Measurements from ENCODE around the gene XIRP1.

Gene XIRP1

GRCh38 chr3:39142067-39142466 is 50.3 kb downstream of the XIRP1 start:
- no peaks in the 10 kb centered on the region for H3K9me2 ChIP-seq (replicated peaks; ENCODE audit: control insufficient read depth, low read length)
- H3K27ac ChIP-seq (ENCODE audit: low read depth, low read length): no peak overlapping the region
- peaks cover 75% of the 10 kb centered on the region for H3K36me3 ChIP-seq (ENCODE audit: control insufficient read depth, low read length)
- H3K4me3 ChIP-seq (ENCODE audit: low read length): no peak overlapping the region
- peaks cover 37% of the 10 kb centered on the region for H3K79me2 ChIP-seq (ENCODE audit: control insufficient read depth, low read length)
- peaks cover 5% of the 10 kb centered on the region; the same call in 1 of the 2 replicates for H3F3A ChIP-seq (ENCODE audit: control insufficient read depth, insufficient read depth)
- no peak for TF ChIP-seq CTCF (IDR thresholded peaks at IDR 0.05; ENCODE audit: low read depth, low read length, poor library complexity, severe bottlenecking)
- no peak for TF ChIP-seq EZH2phosphoT487 (IDR thresholded peaks at IDR 0.05; ENCODE audit: borderline replicate concordance, low read length)
- H3K9me3 ChIP-seq (ENCODE audit: control insufficient read depth, insufficient read depth, low read length): no peaks in the 10 kb centered on the region
- no peaks in the 10 kb centered on the region; the same call in 1 of the 2 replicates for H4K20me1 ChIP-seq (ENCODE audit: control insufficient read depth, insufficient read depth, low read depth, low read length)
- no peak overlapping the region for H3K4me2 ChIP-seq (ENCODE audit: low read length)
- peaks cover 34% of the 10 kb centered on the region for H3K4me1 ChIP-seq (ENCODE audit: control insufficient read depth, low read length)
- H3K27me3 ChIP-seq (ENCODE audit: control insufficient read depth, low read length): no peaks in the 10 kb centered on the region

GRCh38 chr3:39141171-39141995 is 51.0 kb downstream of the XIRP1 start:
- Histone ChIP-seq H3K4me2 (ENCODE audit: low read length) (no peak overlapping the region), H3K36me3 (ENCODE audit: control insufficient read depth, low read length) (peaks cover 69% of the 10 kb centered on the region), H3K27ac (ENCODE audit: low read depth, low read length) (no peak overlapping the region)

GRCh38 chr3:39140341-39140971 is 51.9 kb downstream of the XIRP1 start:
- no peak overlapping the region for H3K4me2 ChIP-seq (ENCODE audit: low read length)
- H4K20me1 ChIP-seq (ENCODE audit: control insufficient read depth, insufficient read depth, low read depth, low read length): no peaks in the 10 kb centered on the region; the same call in 1 of the 2 replicates
- H3K27ac ChIP-seq (ENCODE audit: low read depth, low read length): no peak overlapping the region

More at GRCh38 chr3:39141171-39141995, 51.0 kb downstream of the XIRP1 start:
- H3F3A ChIP-seq (ENCODE audit: control insufficient read depth, insufficient read depth): peaks cover 5% of the 10 kb centered on the region; the same call in 1 of the 2 replicates
- H3K4me3 ChIP-seq (ENCODE audit: low read length): no peak overlapping the region
- H3K9me3 ChIP-seq (ENCODE audit: control insufficient read depth, insufficient read depth, low read length): no peaks in the 10 kb centered on the region
- TF ChIP-seq CTCF (IDR thresholded peaks at IDR 0.05; ENCODE audit: low read depth, low read length, poor library complexity, severe bottlenecking) (no peak), EZH2phosphoT487 (IDR thresholded peaks at IDR 0.05; ENCODE audit: borderline replicate concordance, low read length) (no peak)
- H4K20me1 ChIP-seq (ENCODE audit: control insufficient read depth, insufficient read depth, low read depth, low read length): no peaks in the 10 kb centered on the region; the same call in 1 of the 2 replicates
- no peaks in the 10 kb centered on the region for H3K27me3 ChIP-seq (ENCODE audit: control insufficient read depth, low read length)
- H3K4me1 ChIP-seq (ENCODE audit: control insufficient read depth, low read length): peaks cover 27% of the 10 kb centered on the region
- H3K79me2 ChIP-seq (ENCODE audit: control insufficient read depth, low read length): peaks cover 30% of the 10 kb centered on the region
- H3K9me2 ChIP-seq (replicated peaks; ENCODE audit: control insufficient read depth, low read length): no peaks in the 10 kb centered on the region

More at GRCh38 chr3:39140341-39140971, 51.9 kb downstream of the XIRP1 start:
- Histone ChIP-seq H3K4me3 (ENCODE audit: low read length) (no peak overlapping the region), H3K79me2 (ENCODE audit: control insufficient read depth, low read length) (peaks cover 22% of the 10 kb centered on the region), H3K4me1 (ENCODE audit: control insufficient read depth, low read length) (peaks cover 18% of the 10 kb centered on the region), H3K27me3 (ENCODE audit: control insufficient read depth, low read length) (no peaks in the 10 kb centered on the region), H3K9me2 (replicated peaks; ENCODE audit: control insufficient read depth, low read length) (no peaks in the 10 kb centered on the region), H3F3A (ENCODE audit: control insufficient read depth, insufficient read depth) (peaks cover 1% of the 10 kb centered on the region; the same call in 1 of the 2 replicates), H3K9me3 (ENCODE audit: control insufficient read depth, insufficient read depth, low read length) (no peaks in the 10 kb centered on the region), H3K36me3 (ENCODE audit: control insufficient read depth, low read length) (peaks cover 59% of the 10 kb centered on the region)
- TF ChIP-seq CTCF (IDR thresholded peaks at IDR 0.05; ENCODE audit: low read depth, low read length, poor library complexity, severe bottlenecking) (no peak), EZH2phosphoT487 (IDR thresholded peaks at IDR 0.05; ENCODE audit: borderline replicate concordance, low read length) (no peak)

Data from DOHH2 (cell line).